KOPT-K1 (cell line): ENCODE measurements around the gene BBS2.

Experiments
- H3K27ac ChIP-seq: fragments of 200-600 bp; sonication (generic); 2 replicates; pipeline ENCODE4 v1.5.1; 2016; ENCODE audit warnings: antibody characterized with exemption, mild to moderate bottlenecking, low read depth, low read length; ENCODE audit not compliant: poor library complexity, severe bottlenecking
- H3K36me3 ChIP-seq: fragments of 200-600 bp; sonication (generic); 2 replicates; pipeline ENCODE4 v1.5.1; 2017; ENCODE audit warnings: antibody characterized with exemption, mild to moderate bottlenecking, low read length, moderate library complexity; ENCODE audit not compliant: insufficient read depth
- H3K9me3 ChIP-seq: fragments of 200-600 bp; sonication (generic); 2 replicates; pipeline ENCODE4 v1.5.1; 2017; ENCODE audit warnings: antibody characterized with exemption, low read length, mild to moderate bottlenecking; ENCODE audit not compliant: insufficient read depth, poor library complexity, severe bottlenecking

The BBS2 gene

DNA sequence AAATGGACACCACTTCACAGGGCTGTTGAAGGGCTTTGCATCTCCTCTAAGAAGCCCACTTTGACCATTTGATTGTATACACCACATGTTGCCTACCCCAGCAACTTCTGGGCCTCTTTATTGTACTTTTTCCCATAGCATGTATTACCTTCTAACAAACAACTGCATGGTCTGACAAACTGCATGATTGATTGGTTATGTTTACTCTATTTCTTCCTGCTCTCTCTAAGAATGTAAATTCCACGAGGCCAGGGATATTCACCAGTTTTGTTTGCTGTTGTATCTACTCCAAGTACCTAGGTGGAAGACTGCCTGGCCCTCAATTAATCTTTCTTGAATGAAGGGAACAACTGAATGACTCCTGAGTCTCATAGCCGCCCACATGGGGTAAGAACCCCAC, 22.2 kb upstream of the BBS2 start:
- Histone ChIP-seq H3K36me3 (no peaks in the 10 kb centered on the region), H3K27ac (no peak overlapping the region), H3K9me3 (no peaks in the 10 kb centered on the region)

DNA sequence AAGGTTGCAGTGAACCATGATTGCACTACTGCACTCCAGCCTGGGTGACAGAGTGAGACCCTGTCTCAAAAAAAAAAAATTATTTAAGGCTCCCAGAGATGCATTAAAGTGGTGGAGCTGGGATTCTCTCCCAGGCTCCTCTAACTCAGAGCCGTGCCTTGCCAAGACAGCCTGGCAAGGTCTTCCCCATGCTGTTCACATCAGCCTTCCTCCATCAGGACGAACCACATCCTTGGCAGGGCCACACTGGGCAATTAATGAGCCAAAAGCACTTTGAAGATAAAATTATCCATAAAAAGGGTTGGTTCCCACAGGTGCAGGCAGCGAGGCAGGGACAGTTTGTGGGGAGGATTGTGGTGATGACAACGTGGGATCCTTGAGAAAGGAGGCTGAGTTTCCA, 19.8 kb upstream of the BBS2 start:
- H3K36me3 ChIP-seq: no peaks in the 10 kb centered on the region
- no peak overlapping the region for H3K27ac ChIP-seq
- H3K9me3 ChIP-seq: no peaks in the 10 kb centered on the region

DNA sequence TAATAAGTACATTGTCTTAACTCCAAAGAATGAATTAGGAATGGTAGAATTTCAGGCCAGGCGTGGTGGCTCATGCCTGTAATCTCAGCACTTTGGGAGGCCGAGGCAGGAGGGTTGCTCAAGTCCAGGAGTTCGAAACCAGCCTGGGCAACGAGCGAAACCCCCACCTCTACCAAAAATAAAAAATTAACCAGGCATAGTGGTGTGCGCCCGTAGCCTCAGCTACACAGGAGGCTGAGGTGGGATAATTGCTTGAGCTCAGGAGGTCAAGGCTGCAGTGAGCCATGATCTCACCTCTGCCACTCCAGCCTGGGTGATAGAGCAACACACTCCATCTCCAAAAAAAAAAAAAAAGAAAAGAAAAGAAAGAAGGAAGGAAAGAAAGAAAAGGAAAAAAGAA, 18.5 kb upstream of the BBS2 start:
- no peaks in the 10 kb centered on the region for H3K36me3 ChIP-seq
- no peak overlapping the region for H3K27ac ChIP-seq
- H3K9me3 ChIP-seq: no peaks in the 10 kb centered on the region

DNA sequence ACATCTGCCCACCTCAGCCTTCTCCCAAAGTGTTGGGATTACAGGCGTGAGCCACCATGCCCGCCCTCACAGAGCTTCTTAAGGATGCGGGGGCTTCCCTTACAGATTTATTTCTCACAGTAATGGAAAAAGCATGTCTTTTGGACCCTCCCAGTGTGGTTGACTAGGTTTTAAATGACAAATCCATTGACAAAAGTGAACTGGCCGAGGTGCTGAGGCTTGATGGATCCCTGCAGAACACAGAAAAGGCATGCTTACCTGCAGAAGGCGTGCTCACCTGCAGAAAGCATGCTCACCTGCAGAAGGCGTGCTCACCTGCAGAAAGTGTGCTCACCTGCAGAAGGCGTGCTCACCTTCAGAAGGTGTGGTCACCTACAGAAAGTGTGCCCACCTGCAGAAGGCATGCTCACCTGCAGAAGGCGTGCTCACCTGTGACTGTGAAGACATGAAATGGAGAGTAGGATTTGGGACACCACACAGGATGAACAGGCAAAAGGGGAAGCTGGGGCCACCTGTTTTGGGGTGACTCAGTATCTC, 15.1 kb upstream of the BBS2 start:
- no peak overlapping the region for H3K27ac ChIP-seq
- H3K9me3 ChIP-seq: no peaks in the 10 kb centered on the region
- no peaks in the 10 kb centered on the region for H3K36me3 ChIP-seq

DNA sequence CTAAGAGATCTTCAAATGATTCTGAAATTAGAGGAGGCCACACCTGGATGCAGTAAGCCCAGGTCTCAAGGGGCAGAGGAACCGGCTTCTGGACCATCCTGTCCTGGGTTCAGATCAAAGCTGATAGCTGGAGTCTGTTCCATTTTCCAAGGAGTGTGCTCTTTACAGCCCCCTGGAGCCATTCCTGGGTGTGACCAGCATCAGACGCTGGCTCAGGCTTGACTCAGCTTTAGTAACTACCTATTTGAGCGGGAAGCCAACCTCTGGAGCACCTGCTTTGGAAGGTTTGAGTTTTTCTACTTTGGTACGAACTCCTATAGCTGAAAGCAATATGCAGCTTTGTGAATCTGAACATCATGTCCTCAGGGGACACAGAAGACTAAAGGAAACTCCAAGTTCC, 12.9 kb upstream of the BBS2 start:
- no peaks in the 10 kb centered on the region for H3K36me3 ChIP-seq
- no peak overlapping the region for H3K27ac ChIP-seq
- H3K9me3 ChIP-seq: no peaks in the 10 kb centered on the region

DNA sequence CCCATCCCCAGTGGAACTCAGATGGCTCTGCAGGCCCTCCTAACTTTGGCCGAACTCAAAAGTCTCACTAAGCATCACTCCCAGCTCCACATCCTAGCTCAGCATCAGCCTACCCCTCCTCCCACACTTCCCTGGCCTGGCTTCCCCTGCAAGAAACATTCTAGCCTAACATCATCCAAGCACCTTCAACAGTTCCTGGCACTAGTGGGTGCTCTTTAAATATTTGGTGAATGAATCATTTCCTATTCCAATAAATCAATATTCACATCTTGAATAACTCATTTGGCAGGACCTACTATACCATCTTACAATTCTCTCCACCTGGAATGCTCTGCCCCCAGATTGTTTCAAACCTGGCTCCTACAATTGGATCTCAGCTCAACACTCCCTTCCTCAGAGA, 11.0 kb upstream of the BBS2 start:
- Histone ChIP-seq H3K9me3 (no peaks in the 10 kb centered on the region), H3K36me3 (no peaks in the 10 kb centered on the region), H3K27ac (no peak overlapping the region)

DNA sequence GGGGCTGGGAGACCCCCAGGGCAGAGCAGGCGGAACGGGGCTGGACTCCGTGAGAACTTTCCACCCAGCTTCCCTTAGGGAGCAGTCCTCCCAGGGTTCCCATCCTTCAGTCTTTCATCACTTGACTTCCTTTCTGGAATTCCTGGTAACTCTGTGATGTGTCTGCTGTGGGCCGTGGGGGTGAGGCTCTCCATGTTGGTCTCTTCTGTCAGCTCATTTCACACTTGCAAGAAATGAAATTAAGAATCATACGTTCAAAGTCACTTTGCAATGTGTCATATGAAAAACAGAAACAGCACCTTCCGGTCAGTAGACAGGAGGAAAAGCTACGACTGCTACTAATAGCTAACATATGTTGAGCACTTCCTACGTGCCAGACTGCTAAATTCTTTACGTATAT, 5.4 kb upstream of the BBS2 start:
- Histone ChIP-seq H3K9me3 (no peaks in the 10 kb centered on the region), H3K36me3 (no peaks in the 10 kb centered on the region), H3K27ac (no peak overlapping the region)

DNA sequence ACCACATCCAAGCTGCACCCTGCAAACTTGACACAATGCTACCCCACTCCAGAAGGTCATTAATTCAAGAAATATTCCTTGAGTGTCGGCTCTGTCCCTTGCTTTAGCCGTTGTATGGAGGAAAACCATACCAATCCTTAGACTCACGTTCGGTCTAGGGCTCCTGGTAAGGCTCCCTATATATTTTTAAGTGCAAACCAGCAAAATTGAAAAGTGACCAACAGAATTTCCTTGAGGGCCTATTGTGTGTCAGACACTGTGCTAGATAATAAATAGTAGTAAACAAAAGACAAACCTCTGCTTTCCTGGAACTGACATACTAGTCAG, 390 bp upstream of the BBS2 start:
- no peaks in the 10 kb centered on the region for H3K36me3 ChIP-seq
- H3K9me3 ChIP-seq: no peaks in the 10 kb centered on the region
- peak overlapping the region; percentile 60 for H3K27ac ChIP-seq

DNA sequence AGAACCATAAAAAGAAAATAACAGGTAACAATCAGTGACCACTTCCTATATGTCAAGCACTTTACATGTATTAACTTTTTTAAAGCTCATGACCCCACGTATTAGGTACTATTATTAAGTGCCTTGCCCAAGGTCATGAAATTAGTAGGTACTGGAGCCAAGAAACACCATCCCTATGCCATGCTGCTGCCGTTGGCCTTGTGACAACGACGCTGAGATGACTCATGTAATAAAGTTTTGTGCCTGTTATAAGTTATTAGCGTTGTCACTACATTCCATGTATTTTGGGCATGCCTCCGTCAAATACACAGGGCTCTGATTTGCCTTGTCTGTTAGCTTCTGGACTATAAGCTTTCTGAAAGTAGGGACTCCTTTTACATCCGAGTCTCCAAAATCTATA, 1.4 kb downstream of the BBS2 start:
- Histone ChIP-seq H3K36me3 (no peaks in the 10 kb centered on the region), H3K9me3 (no peaks in the 10 kb centered on the region), H3K27ac (no peak overlapping the region)

DNA sequence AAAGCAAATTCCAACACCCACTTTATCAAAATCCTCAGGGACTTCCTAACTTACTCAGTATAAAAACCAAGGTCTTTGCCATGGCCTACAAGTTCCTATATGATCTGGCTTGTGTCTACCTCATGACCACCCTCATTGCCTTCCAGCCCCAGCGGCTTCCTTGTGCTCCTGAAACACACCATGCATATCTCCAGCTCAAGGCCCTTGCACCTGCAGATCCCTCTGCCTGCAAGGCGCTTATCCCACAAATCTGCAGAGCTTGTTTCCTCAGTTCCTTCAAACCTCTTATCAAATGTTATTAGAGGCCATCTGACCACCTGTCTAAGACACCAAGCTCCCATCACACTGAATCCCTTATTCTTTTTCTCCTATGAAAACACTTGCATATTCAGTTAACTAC, 2.6 kb downstream of the BBS2 start:
- H3K36me3 ChIP-seq: peaks cover 7% of the 10 kb centered on the region; the same call in 1 of the 2 replicates
- no peak overlapping the region for H3K27ac ChIP-seq
- H3K9me3 ChIP-seq: peaks cover 2% of the 10 kb centered on the region

DNA sequence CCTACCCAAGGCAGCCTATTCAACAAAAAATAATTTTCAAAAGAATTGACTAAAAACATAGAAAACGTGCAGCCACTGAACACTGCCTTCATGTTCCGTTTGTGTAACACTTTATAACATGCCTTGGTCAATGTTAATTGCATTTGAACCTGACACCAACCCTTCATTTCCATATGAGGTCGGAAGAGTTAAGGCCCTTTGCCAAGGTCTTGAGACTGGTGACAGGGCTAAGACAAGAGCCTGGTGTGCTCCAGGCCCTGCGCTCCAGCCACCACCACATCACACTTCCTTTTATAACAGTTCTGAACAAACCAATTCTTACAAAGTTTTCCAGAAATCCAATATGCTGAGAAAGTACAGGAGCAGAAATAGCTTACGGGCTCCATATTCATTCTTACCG, 4.2 kb downstream of the BBS2 start:
- peaks cover 5% of the 10 kb centered on the region for H3K9me3 ChIP-seq
- H3K27ac ChIP-seq: no peak overlapping the region
- peaks cover 7% of the 10 kb centered on the region; the same call in 1 of the 2 replicates for H3K36me3 ChIP-seq

DNA sequence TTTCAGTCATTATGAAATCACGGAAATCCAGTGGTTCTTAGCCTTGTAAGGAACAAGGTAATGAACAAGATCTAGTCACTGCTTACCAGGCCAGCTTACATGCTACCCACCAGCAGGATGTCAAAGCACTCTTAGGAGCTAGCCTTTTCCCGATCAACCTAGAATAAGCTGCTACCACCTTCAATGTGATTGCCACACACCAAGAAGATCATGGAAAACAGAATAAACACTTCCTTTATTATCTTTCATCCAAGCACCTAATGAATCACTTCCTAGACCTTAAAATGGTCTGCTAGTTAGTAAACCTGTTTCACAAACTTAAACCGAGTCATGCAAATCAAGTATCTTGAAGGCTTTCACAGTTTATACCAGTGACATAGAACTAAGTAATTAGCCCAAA, 5.0 kb downstream of the BBS2 start:
- Histone ChIP-seq H3K27ac (no peak overlapping the region), H3K9me3 (peaks cover 5% of the 10 kb centered on the region), H3K36me3 (peaks cover 7% of the 10 kb centered on the region; the same call in 1 of the 2 replicates)

DNA sequence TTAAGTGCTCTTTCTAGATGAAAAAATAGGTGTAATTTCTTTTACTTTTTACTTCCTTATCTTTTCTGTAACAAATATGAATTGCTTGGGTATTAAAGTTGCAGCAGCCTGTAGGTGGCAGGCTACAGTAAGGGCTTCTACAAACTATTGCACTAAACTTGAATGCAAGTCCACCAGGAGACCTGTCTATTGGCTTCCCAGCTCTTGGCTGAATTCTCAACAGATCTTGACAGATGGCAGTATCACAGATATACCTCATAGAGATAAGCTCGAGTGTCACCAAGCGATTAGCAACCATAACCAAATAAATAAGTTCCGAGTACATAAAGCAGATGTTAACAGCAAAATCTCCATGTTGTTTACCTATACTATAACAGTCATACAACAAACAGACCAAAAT, 5.9 kb downstream of the BBS2 start:
- Histone ChIP-seq H3K9me3 (peaks cover 5% of the 10 kb centered on the region), H3K27ac (no peak overlapping the region), H3K36me3 (peaks cover 11% of the 10 kb centered on the region; the same call in 1 of the 2 replicates)

DNA sequence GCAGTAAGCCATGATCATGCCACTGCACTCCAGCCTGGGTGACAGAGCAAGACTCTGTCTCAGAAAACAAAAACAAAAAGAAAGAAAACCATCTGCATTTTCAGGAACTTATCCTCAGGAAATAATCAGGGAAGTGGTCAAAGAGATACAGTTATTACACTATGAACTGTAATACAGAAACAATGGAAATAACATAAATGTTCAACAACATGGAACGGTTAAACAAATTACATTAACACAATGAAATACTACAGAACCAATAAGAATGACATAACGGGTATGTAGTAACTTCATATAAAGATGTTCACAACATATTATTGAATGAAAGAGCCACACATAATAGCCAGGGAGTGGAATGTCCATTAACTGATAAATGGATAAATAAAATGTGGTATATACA, 6.7 kb downstream of the BBS2 start:
- Histone ChIP-seq H3K27ac (no peak overlapping the region), H3K9me3 (peaks cover 5% of the 10 kb centered on the region), H3K36me3 (peaks cover 18% of the 10 kb centered on the region; the same call in 1 of the 2 replicates)

DNA sequence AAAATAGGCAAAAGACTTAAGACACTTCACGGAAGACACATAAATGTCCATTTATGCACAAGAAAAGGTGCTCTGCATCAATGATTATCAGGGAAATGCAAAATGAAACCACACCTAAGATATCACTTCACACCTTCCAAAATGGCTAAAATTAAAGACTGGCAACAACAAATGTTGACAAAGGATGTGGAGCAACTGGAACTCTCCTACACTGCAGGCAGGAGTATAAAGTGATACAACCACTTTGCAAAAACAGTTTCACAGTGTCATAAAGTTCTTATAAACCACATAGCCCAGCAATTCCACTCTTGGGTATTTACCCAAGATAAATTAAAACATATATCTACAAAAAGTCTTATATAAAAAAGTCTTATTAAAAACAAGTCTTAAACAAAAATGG, 7.8 kb downstream of the BBS2 start:
- Histone ChIP-seq H3K27ac (no peak overlapping the region), H3K9me3 (peaks cover 5% of the 10 kb centered on the region)

DNA sequence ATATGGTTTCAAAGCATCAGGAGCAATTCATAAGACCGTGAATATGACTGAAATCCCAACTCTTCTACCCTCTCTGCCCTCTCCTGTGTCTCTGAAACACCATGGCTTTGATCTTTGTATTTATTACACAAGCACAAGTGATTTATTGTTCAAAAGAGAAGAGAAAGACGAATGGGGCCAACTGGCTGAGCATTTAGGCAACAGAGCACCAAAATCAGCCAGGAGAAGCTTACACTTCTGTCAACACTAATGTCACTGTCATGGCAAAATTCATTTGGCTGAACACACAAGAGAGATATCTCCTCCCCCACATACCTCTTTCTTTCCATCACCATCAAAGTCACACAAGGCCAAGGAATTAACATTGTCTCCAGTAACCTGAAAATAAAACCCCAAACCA, 9.3 kb downstream of the BBS2 start:
- H3K9me3 ChIP-seq: peaks cover 5% of the 10 kb centered on the region
- peaks cover 26% of the 10 kb centered on the region for H3K36me3 ChIP-seq
- H3K27ac ChIP-seq: no peak overlapping the region

More for the DNA sequence above, 7.8 kb downstream of the BBS2 start:
- H3K36me3 ChIP-seq: peaks cover 18% of the 10 kb centered on the region; the same call in 1 of the 2 replicates

DNA sequence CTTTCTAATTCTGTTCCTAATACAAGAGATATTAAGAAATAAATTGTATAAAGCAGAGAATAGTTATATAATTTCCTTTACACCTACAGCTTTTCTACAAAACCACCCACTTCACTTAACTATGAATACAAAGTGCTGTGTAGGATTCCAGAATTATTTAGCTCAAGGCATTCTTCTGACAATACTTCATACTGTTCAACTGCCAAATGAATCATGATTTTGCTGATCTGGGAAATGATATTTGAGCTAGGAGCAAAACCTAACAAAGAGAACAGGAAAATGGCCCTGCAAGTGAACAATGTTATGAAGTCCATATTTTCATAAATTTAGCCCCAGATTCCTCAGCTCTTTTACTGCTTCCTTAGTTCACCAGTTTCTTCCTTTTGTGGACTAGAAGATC, 12.9 kb downstream of the BBS2 start:
- Histone ChIP-seq H3K27ac (no peak overlapping the region), H3K36me3 (peaks cover 36% of the 10 kb centered on the region)

More for the DNA sequence above, 12.9 kb downstream of the BBS2 start:
- H3K9me3 ChIP-seq: peaks cover under 1% of the 10 kb centered on the region
